Measurements from ENCODE around the gene TSR1.
A peak's percentile ranks its signal among the peaks of the same experiment; 100 is the strongest.

TSR1 gene

GRCh38 chr17:2336215-2336851, at the start of gene TSR1:
Gene TSR1 (minus strand): TSS chr17:2336457. CDS start chr17:2336427, 30 bp downstream.
- ATAC-seq (peak; percentile 91), DNase-seq (peak; percentile 93)

DNA sequence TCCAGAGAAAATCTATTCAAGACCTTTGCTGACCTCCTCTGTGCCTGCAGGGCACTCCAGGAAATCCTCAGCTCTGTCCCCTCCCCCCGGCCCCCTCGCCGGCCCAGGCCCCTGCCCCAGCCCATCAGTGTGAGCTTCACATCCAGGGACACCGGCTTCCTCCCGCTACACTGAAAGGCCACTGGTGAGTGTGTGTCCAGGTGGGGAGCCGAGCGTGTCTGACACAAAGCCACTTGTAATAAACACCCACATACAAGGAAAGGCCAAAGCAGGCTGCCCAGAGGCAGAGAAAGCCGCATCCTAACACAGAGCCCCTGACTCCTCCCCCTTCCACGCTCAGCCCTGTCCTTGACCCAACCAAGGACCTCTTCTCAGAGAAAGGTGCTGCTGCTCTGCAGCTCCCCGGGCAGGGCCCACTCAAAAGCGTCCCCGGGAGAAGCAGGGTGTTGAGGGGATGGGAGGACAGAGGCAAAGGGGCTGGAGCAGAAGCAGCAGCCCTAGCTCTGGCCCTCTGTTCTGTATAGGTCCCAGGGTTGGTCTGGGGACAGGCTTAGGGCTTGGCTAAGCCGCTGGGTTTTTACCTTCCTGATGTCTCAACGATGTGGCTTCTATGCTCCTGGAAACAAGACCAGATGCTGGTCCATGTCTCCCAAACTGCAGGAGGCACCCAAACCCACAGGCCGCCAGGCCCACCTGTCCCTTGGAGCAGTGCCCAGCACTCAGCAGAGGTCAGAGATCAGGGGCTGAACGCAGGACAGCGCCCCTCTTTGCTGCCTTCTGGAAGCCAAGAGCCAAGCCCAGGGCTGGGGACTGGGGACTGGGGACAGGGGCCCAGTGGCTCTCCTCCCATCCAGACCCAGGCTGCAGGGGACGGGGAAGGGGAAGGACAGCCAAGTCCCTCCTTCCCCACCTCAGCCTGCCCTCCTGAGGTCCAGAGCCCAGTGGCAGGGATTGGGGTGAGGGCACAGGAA, 49.3 kb upstream of the TSR1 start:
- no peak for DNase-seq

DNA sequence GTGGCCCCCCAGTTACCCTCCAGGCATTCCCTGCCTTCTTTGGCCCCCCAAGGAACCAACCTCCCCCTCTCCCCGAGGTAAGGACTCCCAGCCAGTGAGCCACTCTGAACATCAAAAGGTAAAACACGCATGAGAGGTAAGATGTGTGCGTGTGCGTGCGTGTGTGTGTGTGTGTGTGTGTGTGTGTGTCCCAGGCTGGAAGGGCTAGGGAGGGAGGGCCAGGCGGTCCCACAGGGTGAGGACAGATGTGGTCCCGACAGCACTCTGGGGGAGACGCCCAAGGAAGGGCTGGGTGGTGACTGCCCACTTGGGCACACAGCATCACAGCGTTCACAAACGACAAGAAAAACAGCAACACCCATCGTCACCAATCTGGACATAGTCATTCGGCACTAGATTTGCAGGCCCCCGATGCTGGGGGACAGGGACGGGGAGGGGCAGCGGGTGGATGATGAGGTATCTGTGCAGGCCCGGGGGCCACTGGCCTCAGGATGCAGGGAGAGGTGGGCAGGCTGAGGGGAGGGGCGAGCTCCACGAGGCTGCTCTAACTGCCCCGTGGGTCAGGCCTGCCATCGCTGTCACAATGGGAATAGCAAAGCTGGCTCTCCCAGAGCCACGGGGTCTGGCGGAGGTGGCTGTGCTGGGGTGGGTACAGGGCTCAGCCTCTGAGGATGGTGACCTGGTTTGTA, 48.3 kb upstream of the TSR1 start:
- ATAC-seq = no peak

More for the DNA sequence above, 49.3 kb upstream of the TSR1 start:
- ATAC-seq = no peak

DNA sequence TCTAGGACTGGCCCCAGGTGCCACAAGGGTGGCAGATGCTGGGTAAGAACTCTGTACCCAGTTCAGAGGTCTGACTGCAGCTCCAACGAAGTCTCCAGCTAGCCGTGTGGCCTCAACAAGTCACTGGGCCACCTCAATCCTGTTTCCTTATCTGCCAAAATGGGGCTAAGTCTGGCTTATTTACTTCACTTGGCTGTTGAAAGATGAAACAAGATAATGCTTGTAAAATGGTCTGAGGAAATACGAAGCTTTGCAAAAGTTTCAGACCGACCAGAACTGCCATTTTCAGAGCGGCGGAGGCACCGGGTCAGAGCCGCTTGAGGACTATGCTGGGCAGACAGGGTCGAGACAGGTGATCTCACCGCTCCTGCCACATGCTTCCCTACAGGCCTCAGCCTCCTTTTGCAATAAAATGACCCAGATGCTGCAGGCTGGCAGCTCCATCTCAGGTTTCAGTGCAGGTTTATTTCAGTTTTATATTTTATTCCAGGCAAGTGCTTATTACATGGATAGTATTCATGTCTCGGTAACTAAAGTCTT, 47.4 kb upstream of the TSR1 start:
- ATAC-seq (no peak), DNase-seq (no peak)

More for the DNA sequence above, 48.3 kb upstream of the TSR1 start:
- no peak for DNase-seq

DNA sequence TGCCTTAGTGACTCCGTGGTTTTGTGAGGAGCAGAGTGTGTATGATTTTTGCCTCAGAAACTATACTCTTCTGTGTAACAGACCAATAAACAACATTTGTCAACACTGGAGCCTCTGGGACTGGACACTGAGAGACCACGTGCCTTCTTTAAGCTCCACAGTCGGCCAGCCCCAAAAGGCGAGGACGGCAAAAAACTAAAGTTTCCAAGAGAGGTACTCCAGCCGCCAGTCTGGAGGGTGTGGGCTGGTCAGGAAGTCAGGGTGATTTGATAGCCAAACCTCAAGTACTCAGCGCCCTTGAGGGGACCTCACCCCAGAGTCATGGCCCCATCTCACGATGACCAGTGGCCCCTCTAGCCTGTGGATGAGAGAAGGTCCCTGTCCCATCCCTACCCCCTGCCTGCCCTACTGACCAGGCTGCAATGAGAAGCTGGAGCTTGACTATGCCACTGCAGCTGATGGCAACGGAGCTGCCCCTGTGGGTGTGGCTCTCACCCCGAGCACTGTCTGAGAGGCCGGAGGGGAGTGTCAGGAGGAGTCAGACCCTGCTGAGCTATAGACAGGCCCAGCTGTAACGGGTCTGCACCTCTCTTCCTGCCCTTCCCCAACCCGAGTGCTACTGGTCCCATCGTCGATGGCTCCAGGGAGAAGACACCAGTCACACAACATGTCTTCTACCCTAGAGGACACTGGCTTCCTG, 44.8 kb upstream of the TSR1 start:
- ATAC-seq = no peak

GRCh38 chr17:2380226-2380922, 44.1 kb upstream of the TSR1 start:
- ATAC-seq (no peak), DNase-seq (no peak)

More for the DNA sequence above, 44.8 kb upstream of the TSR1 start:
- DNase-seq = no peak

- ATAC-seq (no peak), DNase-seq (no peak)
Measured at GRCh38 chr17:2379489-2380225, 43.4 kb upstream of the TSR1 start.

GRCh38 chr17:2378905-2379304, 42.6 kb upstream of the TSR1 start:
- ATAC-seq (no peak), DNase-seq (no peak)

DNA sequence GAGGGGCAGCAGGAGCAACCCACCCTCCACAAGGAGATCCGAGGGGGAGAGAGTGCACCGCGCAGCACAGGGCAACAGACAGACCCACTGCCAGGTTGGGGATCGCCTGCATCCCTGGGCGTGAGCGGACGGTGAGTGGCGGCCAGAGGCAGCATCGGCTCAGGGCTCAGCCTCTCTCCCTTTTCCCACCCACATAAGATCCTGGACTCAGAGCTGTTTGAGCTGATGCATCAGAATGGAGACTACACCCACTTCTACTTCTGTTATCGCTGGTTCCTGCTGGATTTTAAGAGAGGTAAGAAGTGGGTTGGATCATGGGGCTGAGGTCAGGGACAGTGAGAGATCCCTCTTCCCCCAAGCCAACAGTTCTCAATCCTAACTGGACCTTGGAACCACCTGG, 41.4 kb upstream of the TSR1 start:
- no peak for ATAC-seq

GRCh38 chr17:2376107-2376506, 39.9 kb upstream of the TSR1 start:
- DNase-seq = no peak

More for the DNA sequence above, 41.4 kb upstream of the TSR1 start:
- no peak for DNase-seq

GRCh38 chr17:2375406-2375805, 39.1 kb upstream of the TSR1 start:
- DNase-seq (no peak), ATAC-seq (no peak)

More at GRCh38 chr17:2376107-2376506, 39.9 kb upstream of the TSR1 start:
- no peak for ATAC-seq

DNA sequence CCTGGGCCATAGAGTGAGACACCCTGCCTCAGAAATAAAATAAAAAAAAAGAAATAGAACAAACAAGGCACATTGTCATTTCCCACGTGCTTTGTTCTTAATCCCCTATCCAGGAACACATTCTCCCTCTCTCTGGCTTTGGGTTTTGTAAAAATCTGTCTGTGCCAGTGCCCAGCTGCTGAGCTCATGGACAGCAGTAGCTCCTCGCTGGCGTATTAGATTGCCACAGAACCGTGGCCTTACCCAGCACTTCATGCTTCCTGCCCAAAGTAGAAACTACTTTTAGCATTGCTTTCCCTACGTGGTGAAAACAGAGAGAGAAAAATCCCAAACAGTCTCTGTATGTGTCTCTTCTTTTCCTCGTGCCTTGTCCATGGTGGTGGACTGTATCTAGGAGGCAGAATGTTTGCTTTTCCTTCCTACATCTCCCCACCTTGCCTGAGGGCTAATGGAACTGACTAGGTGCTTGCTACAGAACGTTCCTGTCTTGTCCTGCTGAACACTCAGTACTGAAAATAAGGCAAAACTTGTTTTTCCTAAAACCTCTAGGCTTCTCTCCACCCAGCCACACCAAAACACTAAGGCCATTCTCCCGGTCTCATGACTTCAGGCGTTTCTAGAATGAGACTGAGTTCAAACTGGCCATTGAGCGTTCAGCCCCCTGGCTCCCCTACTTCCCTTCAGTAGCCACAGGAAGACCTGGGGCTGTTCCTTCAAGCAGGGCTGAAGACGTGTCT, 38.5 kb upstream of the TSR1 start:
- ATAC-seq (no peak), DNase-seq (no peak)

DNA sequence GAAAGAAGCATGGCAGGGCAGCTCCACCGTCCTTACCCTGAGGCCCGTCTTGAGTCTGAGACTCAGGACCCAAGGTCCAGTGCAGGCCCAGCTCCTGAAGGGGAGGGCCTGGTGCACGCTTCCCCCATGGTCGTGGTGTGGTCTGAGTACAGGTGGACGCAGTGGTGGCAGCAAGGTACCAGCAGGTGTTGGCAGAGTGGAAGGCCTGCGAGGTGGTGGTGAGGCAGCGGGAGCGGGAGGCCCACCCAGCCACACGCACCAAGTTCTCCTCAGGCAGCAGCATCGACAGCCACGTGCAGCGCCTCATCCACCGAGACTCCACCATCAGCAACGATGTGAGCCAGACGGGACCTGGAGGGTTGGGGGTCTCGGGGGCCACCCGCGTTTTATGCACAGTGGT, 36.9 kb upstream of the TSR1 start:
- DNase-seq (no peak), ATAC-seq (no peak)

- ATAC-seq (no peak), DNase-seq (no peak)
Measured at GRCh38 chr17:2372681-2373080, 36.4 kb upstream of the TSR1 start.

DNA sequence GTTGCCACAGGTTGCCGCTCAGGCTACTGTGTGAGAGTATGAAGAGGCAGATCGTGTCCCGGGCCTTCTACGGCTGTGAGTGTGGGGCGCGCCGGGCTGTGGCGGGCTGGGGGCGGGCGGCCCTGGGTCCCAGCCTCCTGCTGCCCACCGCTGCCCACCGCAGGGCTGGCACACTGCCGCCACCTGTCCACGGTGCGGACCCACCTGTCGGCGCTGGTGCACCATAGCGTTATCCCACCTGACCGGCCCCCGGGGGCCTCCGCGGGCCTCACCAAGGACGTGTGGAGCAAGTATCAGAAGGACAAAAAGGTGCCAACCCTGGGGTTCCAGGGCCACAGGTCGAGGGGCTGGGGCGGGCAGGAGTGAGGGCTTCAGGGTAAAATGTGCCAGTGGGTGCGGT, 35.9 kb upstream of the TSR1 start:
- no peak for ATAC-seq
- no peak for DNase-seq

DNA sequence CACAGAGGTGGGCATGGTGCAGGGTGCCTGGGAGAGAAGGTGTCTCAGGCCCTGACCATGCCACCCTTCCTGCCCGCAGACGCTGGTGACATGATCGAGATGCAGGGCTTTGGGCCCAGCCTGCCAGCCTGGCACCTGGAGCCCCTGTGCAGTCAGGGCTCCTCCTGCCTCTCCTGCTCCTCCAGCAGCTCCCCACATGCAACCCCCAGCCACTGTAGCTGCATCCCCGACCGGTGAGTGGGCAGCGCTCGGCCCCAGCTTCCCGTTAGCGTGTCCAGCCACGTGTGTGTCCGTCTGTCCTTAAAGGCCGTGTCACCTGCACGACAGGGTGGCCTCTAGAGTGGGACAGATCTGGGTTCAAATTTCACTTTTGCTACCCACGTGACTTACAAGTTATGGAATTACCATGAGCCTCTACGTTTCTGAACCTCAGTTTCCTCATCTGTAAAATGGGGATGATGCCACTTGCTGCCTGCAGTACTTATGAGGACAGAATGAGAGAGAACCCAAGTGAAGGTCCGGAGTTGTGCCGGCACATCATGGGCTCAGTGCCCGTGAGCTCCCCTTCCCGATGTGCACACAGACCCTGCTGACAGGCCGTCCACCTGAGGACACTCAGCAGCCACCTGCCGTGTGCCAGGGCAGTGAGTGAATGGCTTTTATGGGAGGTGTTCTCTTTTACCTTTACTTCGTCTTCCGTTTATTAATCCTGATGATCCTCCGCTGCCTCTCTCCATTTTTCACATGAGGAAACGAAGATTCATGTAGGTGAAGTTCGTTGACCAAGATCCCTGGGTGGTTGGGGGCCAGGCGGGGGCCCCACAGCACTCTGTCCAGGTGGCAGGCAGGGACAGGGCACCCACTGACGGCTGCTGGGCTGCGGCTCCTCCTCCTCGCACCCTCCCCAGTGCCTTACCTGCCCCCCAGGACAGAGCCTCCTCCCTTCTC, 35.2 kb upstream of the TSR1 start:
- ATAC-seq (no peak), DNase-seq (no peak)

- no peak for ATAC-seq
Measured at GRCh38 chr17:2370211-2370589, 33.9 kb upstream of the TSR1 start.

DNA sequence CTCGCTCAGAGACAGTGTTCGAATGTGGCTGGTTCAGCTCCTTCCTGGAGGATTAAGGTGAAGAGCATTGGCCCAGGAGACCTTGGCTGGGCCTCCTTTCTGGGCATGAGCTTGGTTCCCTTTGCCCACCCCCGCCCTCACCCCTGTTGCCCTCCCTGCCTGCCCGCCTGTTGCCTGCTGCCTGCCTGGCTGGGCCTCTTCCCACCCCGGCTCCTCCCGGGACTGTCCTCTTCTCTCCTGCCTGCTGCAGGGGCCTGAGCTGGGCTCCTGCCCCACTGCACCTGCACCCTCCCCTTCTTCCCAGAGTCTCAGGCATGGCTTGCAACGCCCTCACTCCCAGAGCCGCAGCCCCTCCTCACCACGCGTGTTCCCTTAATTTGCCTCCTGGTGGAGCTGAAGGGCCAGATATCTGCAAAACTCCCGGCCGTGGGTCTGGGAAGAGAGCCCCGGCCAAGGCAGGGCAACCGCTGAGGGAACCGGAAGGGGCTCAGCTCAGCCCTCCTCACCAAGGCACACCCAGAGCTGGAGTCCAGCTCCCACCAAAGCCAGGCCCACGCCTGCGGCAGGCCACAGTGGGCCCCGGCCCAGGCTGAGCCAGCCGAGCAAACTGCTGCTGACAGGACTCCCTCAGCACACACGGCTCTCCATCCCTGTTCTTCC, 33.4 kb upstream of the TSR1 start:
- ATAC-seq = no peak

More at GRCh38 chr17:2370211-2370589, 33.9 kb upstream of the TSR1 start:
- DNase-seq = no peak

More for the DNA sequence above, 33.4 kb upstream of the TSR1 start:
- DNase-seq = no peak
